Measurements from ENCODE around the gene PTMS. TPM values are rescaled to one million over a fixed set of nuclear protein-coding genes. Genes with fewer than 3 reads are reported as not detected.
A peak's percentile ranks its signal among the peaks of the same experiment; 100 is the strongest.

PTMS gene
- total and polyA plus RNA-seq, 10 of the 15 experiments (the other 5 are each of a cell fraction or from before 2014, with no cell fraction given): 2.1 to 127 (median 29.8) TPM

- Histone ChIP-seq H3K79me2 (ENCODE audit: control insufficient read depth, insufficient read depth, low read length) (no peaks in the 10 kb centered on the region), H3K4me3 (no peak overlapping the region), H2AFZ (ENCODE audit: control insufficient read depth, low read depth, low read length) (peak overlapping the region; percentile 65), H3K27me3 (replicated peaks in 1 of 2; ENCODE audit: control insufficient read depth in 2 of 2, insufficient read depth in 2 of 2, low read length in 1 of 2) (no peaks in the 10 kb centered on the region; a peak in 1 of 4 replicates), H3K4me1 (ENCODE audit: control insufficient read depth, insufficient read depth, low read length) (peaks cover 15% of the 10 kb centered on the region), H3K4me2 (ENCODE audit: control insufficient read depth, insufficient read depth) (peak overlapping the region; percentile 19; the same call in 1 of the 2 replicates), H3K36me3 (ENCODE audit: control insufficient read depth in 2 of 2, insufficient read depth in 2 of 2, low read length in 1 of 2) (no peaks in the 10 kb centered on the region), H3K27ac (ENCODE audit: control insufficient read depth, insufficient read depth) (no peak overlapping the region), H3K9me3 (replicated peaks; ENCODE audit: control insufficient read depth, insufficient read depth, low read length) (no peaks in the 10 kb centered on the region), H3K9ac (ENCODE audit: control insufficient read depth, insufficient read depth, low read length) (no peak overlapping the region), H4K20me1 (ENCODE audit: control insufficient read depth, insufficient read depth) (no peaks in the 10 kb centered on the region)
- SMC1A ChIA-PET (ENCODE audit: uncharacterized antibody, unreplicated experiment): interaction anchor here (0.7 to 2.0 kb wide), 10 partner anchors 9 to 96 kb away, joined by 3 to 10 read pairs (median 4); partner anchors contain the start of genes GPR162 and MLF2
- TF ChIP-seq NBN (IDR thresholded peaks at IDR 0.05) (0 out of 2 replicates have a peak, but pooled peaks have one; percentile 26), RB1 (IDR thresholded peaks at IDR 0.05; ENCODE audit: borderline replicate concordance) (no peak), ZNF687 (IDR thresholded peaks at IDR 0.05) (peak; percentile 51; the same call in 1 of the 2 replicates), SRF (IDR thresholded peaks at IDR 0.05; ENCODE audit: low read depth in 2 of 2, low read length in 2 of 2) (no peak), IKZF2 (IDR thresholded peaks at IDR 0.05) (peak in 1 of 2 experiments; percentile 30; a peak in 2 of 4 replicates), SPI1 (IDR thresholded peaks at IDR 0.05; ENCODE audit: borderline replicate concordance, insufficient read depth, low read depth, low read length) (peak; percentile 72; the same call in 1 of the 2 replicates), EZH2 (IDR thresholded peaks at IDR 0.05; ENCODE audit: borderline replicate concordance, control insufficient read depth, low read depth, low read length) (no peak), GATAD2B (conservative IDR thresholded peaks at IDR 0.05; ENCODE audit: low read depth) (no peak), IKZF1 (conservative IDR thresholded peaks at IDR 0.05) (0 out of 2 replicates have a peak, but pooled peaks have one; percentile 17), RELA (IDR thresholded peaks at IDR 0.05; ENCODE audit: borderline replicate concordance, partially characterized antibody) (peak; percentile 40), RELB (IDR thresholded peaks at IDR 0.05; ENCODE audit: low read depth) (0 out of 2 replicates have a peak, but pooled peaks have one; percentile 35), HDGF (IDR thresholded peaks at IDR 0.05) (peak; percentile 54; the same call in 1 of the 2 replicates)
- FAIRE-seq: peak; percentile 65
- RAD21 ChIA-PET (ENCODE audit: unreplicated experiment): interaction anchor here (0.6 to 1.8 kb wide), 10 partner anchors 9 to 155 kb away, joined by 3 to 9 read pairs (median 4); partner anchors contain the start of genes CDCA3, COPS7A, MLF2 and PTMS
- no TSS peak for BruUV-seq (replicated peaks)
- ATAC-seq: peak; percentile 93
- no peak for DNase-seq (ENCODE audit: low read depth, low spot score)
- in situ Hi-C loops (cut with MboI) (no loop called here), intact Hi-C loops (cut with micrococcal nuclease; ENCODE audit: unreplicated experiment) (no loop called here)
- 19% methylated on average over 12 of the region's 12 CpGs for WGBS (ENCODE audit: insufficient coverage, insufficient replicate concordance, low lambda C conversion rate, missing lambda C conversion rate)
- CTCF ChIA-PET: interaction anchor here (0.8 to 2.3 kb wide), 16 partner anchors 12 to 253 kb away, joined by 3 to 19 read pairs (median 4); partner anchors contain the start of genes MLF2 and SPSB2
- POLR2A ChIA-PET: interaction anchor here (0.5 to 2.5 kb wide), 14 partner anchors 9 to 258 kb away, joined by 3 to 12 read pairs (median 4); partner anchors contain the start of genes CDCA3, GAPDH, MLF2 and PTMS
Measured at GRCh38 chr12:6792522-6793201, 26.5 kb downstream of the PTMS start.
